HG03457 (cell line): ENCODE measurements around the gene PFN2.
"Not testable (repeated sequence)": the region's sequence is repeated elsewhere in the genome, so short reads cannot be mapped to it uniquely, and the experiment has no call there.

Source experiments
- ATAC-seq: cut with Tn5 transposase; IDR thresholded peaks from one replicate; pipeline ENCODE4 v1.9.1; 2021; ENCODE audit warnings: moderate number of reproducible peaks; ENCODE audit not compliant: unreplicated experiment

Gene PFN2

GRCh38 chr3:149970716-149971402 is at the start of gene PFN2:
Gene PFN2 (minus strand): TSS chr3:149970895. CDS start chr3:149970856, 39 bp downstream.
- peak; percentile 26 for ATAC-seq

- no peak for ATAC-seq
Measured at GRCh38 chr3:150015901-150016300, 45.2 kb upstream of the PFN2 start.

GRCh38 chr3:150014782-150015181 is 44.1 kb upstream of the PFN2 start:
- no peak for ATAC-seq

GRCh38 chr3:150013801-150014200 is 43.1 kb upstream of the PFN2 start:
- no peak for ATAC-seq

GRCh38 chr3:150006794-150007193 is 36.1 kb upstream of the PFN2 start:
- ATAC-seq = no peak

- ATAC-seq = no peak
Measured at GRCh38 chr3:150005243-150006112, 34.8 kb upstream of the PFN2 start.

GRCh38 chr3:150000641-150001040 is 29.9 kb upstream of the PFN2 start:
- ATAC-seq = no peak

- no peak for ATAC-seq
Measured at GRCh38 chr3:149999421-149999820, 28.7 kb upstream of the PFN2 start.

- ATAC-seq = no peak
Measured at GRCh38 chr3:149998946-149999345, 28.3 kb upstream of the PFN2 start.

GRCh38 chr3:149992416-149993058 is 21.8 kb upstream of the PFN2 start:
- no peak for ATAC-seq

GRCh38 chr3:149990423-149990948 is 19.8 kb upstream of the PFN2 start:
- no peak for ATAC-seq

- no peak for ATAC-seq
Measured at GRCh38 chr3:149989307-149989706, 18.6 kb upstream of the PFN2 start.

- no peak for ATAC-seq
Measured at GRCh38 chr3:149983628-149984027, 12.9 kb upstream of the PFN2 start.

GRCh38 chr3:149983053-149983452 is 12.4 kb upstream of the PFN2 start:
- not testable (repeated sequence) for ATAC-seq

- ATAC-seq = not testable (repeated sequence)
Measured at GRCh38 chr3:149981979-149982378, 11.3 kb upstream of the PFN2 start.

GRCh38 chr3:149977386-149977785 is 6.7 kb upstream of the PFN2 start:
- ATAC-seq = no peak

- no peak for ATAC-seq
Measured at GRCh38 chr3:149975919-149976318, 5.2 kb upstream of the PFN2 start.

- no peak for ATAC-seq
Measured at GRCh38 chr3:149971403-149972075, 844 bp upstream of the PFN2 start.

GRCh38 chr3:149969940-149970715 is 567 bp downstream of the PFN2 start:
- ATAC-seq = peak; percentile 58
